Measurements from ENCODE around the gene SNAI3.

The SNAI3 gene

DNA sequence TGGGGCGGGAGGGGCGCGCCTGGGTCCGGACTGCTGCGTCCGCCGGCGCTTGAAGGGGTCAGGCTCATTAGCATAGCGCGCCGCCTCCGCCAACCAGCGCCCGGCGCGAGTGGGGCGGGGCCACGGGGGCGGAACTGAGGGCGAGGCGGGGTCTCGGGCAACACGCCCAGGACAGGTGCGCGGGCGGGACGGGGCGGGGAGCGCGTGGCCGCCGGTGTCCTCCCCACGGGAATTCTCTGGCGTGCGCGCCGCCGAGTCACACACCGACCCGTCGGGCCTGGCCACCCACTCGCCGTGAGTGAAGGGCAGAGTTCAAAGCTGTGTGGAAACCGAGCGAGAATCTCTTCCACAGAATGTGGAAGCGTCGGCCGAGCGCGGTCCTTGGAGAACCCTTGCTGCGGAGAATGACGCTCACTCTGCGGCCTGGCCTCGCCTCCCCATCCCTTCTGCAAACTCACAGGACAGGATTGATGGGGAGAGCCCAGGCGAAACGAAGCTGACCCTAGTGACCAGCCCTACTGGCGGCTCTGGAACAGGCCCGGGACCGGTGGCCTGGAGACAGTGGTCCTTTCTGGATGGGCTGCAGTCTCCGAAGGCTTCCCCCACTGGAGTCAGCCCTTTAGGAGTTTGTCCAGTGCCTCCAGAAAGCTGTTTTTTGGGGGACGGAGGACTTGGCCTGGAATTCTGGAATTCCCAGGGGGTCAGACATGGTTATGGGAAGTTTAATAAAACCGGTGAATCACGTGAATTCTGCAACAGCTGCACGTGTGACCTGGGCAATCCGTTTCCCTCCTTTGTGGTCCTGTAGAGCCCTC is at the start of gene SNAI3:
Gene SNAI3, minus strand, starts transcription at position 69 of the 815 bp plus-strand sequence. CDS start 101 bp downstream, outside the sequence.
- peak; percentile 49 for DNase-seq

DNA sequence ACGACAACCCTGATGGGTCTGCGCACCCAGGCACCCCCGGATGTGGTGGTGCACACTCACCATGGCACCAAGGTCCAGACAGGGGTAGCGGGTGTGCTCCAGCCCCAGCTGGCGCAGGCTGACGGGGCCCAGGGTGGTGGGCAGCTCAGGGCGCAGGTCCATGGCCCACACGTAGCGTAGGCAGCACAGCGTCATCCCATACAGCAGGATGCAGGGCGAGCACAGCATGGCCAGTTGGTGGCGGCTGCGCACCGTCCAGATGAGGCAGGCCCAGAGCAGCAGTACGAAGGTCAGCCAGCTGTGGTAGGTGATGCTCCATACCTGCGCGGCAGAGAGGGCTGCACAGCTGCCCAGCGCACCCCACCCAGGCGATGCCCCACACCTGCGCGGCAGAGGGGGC is 49.8 kb upstream of the SNAI3 start:
- DNase-seq = no peak

DNA sequence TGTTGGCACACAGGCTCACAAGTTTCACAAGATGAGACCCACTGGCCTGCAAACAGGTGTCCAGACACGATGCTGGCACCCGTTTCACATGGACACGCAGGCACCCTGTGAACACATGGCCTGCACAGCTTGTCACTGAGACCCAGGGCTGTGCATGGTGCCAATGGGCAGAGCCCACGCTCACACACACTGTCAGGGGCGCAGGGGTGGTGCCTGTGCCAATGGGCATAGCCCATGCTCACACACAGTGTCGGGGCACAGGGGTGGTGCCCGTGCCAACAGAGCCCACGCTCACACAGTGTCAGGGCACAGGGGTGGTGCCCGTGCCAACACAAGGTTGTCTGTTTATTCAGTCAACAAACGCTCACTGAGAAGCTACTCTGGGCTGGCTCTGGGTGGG is 49.3 kb upstream of the SNAI3 start:
- no peak for DNase-seq

DNA sequence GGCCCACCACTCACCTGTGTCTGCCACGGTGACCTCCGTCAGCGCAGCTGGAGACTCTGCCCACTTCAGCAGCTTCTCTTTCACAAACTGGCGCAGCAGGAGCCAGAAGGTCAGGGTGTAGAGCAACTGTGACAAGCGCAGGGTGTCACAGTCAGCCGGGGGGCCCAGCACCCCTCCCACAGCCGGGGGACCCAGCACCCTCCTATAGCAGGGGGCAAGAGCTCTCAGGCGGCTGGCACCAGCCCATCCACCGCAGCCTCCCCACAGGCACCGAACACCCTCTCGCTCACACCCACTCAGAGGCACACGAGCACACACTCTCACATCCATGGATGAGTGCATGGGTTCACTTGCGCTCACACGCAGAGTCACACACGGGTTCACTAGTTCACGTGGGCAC is 48.8 kb upstream of the SNAI3 start:
- no peak for DNase-seq

DNA sequence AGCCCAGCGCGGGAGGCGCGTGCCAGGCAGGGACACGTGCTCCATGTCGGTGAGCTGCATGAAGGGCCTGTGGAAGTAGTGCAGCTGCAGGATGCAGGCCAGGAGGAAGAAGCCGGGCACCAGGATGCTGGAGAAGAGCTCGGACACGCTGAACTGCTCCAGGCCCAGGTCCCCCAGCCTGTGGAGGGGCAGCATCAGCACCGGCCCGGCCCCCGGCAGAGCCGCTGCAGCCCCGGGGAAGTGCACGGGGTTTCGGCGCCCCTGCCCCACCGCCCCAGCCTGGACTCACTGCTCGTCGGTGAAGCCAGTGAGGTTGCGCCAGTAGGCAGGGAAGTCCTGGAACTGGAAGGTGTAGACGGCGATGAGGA is 48.0 kb upstream of the SNAI3 start:
- no peak for DNase-seq

DNA sequence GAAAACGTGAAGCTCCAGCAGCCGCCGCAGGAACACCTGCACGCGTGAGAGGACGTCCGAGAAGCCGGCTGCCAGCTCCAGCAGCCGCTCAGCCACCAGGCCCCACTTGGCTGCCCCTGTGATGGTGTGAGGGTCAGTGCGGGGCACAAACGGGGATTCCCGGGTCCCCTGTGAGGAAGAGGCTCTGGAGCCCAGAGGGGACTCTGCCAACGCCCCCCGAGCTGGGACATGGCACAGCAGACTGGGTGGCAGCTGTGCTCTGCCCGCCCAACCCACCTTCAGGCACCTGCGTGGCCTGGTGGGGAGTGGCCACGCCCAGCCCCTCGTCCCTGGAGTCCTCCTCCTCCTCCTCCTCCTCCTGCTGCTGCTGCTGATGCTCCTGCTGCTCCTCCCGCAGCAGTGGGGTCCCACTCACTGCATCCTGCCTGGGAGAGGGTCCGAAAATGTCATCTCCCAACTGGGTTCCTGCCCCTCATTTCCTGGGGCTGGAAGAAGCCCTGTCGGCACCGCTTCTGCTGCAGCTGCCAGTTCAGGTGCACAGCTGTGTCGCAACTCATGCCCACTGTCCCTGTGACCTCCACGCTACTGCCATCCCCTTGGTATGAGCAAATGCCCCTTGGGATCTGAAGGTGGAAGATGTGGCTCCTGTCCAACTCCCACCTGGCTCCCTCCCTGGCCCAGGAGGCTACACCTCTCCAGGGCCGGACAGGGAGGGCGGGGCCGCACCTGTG is 47.5 kb upstream of the SNAI3 start:
- no peak for DNase-seq

DNA sequence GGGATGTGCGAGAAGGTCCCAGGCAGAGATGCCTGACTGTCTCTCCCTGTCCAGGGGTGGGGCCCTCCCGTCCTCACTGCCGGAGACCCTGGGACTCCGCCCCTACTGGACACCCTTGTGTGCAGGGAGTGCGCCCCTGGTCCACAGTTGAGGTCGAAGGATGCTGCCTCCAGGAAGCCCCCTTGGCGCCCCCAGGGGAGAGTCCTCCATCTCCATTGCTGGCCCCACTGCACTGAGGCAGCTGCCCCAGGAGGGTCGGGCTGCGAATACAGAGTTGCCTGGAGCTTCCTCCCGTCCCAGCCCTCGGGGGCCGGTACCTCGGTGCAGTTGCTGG is 46.6 kb upstream of the SNAI3 start:
- no peak for DNase-seq

DNA sequence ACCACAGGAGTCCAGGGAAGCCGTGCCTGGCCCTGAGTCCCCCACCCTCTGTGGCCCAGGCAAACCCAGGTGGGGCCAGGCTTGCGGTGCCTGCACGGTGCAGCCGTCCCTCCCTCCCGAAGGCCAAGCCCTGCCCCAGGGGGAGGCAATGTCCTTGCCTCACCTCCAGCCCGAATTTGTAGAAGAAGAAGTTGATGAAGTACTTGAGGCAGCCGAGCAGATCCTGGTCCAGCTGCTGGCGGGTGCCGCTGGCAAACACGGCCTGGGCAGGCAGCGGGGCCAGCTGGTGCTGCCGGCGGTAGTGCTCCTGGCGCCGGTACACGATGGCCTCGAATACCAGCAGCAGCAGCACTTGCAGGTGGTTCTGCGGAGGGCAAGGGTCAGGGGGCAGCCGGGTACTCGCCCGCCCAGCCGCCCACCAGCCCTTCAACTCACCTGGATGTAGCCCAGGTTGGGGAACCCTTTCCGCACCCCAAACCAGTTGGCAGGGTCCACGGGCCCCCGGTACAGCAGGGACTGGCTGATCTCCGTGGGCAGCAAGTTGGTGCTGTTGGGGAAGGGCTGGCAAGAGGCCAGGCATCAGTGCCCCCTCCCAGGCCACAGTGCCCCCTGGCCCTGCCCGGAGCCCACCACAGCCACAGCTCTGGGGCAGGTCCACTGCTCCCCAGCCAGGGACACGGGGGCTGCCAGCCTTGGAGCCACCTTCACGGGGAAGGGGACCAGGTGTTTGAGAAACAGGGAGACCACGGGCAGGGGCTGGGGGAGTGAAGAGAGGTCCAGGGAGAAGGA is 46.1 kb upstream of the SNAI3 start:
- DNase-seq = no peak

DNA sequence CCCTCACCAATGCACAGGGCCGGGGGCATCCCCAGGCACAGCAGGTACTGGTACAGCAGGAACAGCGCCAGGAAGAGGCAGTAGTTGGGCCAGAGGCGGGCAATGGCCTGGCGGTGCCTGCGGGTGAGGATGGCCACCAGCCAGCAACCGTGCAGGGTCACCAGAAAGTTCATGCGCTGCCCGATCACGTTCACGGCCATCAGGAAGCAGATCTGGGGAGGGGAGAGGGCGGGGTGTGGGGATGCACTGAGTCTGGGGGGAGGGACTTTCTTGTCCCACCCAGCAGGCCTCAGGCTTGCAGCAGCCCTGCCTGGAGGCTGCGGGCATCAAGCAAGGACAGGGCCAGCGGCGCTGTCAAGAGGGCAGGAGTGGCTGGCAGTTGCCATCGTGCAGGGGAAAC is 45.4 kb upstream of the SNAI3 start:
- DNase-seq = no peak

DNA sequence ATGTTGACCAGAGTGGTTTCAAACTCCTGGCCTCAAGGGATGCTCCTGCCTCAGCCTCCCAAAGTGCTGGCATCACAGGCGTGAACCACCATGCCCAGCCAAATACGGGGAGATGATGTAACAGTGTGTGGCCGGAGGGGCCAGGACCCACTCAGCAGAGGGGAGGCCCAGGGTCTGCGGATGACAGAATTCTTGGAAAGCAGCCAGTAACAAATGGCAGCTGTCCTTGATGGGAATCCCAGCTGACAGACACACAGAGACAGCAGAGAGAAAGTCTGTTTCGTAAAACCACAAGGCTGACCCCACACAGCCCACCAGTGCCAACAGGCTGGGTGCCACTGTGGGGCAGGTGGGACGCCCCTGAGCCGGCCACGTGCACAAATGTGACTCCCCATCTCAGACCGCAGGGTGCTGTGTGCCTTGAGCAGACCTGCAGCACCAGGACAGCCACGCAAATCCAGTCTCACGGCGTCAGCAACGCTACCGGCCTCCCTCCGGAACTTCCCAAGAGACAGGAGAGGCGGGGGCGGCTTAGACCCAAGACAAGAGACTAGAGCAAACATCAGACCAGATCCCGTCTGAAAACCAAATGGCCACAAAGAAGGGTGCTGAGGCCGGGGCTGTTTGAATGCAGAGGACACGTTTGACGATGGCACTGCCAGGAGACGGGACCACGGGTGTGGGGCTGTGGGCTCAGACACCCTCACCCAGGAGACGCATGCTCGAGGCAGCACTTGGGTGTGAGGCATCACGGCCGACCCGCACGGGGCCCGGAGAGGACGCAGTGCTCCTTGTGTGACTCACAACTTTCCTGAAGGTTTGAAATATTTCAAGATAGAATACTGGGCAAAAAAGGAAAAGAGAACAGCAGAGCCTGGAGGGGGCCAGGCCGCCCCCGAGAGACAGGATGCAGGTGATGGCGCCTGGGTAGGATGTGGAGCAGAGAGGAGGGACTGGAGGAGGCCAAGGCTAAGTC is 44.6 kb upstream of the SNAI3 start:
- DNase-seq = no peak

DNA sequence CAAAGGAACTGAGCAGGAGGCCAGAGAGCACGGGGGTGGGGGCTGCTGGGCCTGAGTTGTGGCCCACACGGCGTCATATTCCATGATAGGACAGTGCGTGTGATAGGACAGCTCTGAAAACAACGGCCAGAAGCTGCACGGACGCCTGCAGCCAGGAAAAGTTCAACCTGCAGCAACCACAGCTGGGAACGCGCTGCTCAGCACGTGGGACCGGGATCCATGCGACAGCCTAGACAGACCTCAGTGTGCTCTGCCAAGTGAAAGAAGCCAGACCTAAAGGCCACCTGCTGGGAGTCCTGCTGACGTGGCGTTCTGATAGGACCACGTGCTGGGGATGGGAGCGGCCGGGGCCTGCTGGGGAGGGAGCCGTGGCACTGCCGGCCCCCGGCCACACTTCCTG is 41.6 kb upstream of the SNAI3 start:
- DNase-seq = no peak

DNA sequence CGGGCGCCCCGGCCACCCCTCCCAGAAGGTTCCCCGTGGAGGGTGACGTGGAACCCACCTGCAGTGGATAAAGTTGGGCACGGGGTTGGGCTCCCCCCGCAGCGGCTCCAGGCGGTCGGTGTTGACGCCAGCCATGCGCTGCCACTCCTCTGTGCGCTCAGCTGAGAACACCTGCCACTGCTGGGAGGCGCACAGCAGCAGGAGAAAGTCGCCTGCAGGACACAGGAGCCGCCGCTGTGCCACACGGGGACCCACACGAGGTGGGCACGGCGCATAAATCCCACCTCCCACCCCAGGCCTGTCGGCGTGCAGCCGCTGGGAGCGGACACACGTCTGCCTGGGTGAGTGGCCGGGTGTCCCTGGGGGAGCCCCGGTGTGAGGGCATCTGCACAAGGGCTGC is 40.7 kb upstream of the SNAI3 start:
- no peak for DNase-seq

DNA sequence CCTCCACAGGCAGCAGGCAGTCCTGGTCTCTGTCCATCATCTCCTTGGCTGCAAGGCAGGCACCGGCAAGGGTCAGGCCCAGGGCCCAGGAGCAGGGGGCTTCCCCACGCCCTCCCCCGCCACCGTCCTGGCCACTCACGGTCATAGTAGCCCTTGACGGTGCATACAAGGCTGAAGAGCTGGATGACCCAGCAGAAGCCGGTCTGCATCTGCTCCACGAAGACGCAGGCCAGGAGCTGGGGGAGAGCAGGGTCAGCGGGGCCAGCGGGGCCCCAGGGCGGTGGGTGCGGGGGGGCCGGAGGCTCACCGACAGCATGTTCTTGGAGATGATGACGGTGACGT is 40.1 kb upstream of the SNAI3 start:
- DNase-seq = no peak

DNA sequence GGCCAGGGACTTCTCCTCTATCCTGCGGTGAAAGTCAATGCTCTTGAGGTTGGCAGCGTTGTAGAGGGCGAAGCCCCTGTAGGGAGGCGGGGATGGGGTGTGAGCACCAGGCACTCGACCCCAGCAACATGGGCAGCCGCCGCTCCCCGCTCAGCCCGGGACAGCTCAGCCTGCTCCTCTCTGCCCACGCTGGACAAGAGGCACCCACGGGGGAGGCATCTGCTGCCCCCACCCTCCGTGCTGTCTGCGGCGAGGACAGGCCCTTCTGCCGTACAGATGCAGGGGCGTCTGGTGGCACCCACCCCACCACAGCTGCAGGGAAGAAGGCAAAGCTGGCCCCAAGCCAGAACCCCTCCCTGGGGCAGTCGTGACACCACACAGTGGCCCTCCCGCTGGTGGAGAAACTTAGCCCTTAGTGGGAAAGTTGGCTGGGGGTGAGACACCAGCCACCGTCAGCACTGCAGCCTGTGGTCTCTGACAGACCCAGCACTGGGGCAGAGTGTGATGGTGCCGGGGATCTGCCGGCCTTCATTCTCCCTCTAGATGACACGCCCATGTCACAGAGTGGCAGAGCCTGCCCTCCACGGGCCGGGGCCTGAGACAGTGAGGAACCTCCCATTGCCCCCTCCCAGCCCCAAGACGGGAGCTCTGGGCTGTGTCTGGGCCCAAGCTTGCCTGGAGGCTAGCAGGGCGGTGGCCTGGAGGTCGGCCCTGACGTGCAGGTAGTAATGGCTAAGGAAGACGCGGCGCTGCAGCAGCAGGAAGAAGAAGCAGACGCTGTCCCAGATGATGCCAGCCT is 39.5 kb upstream of the SNAI3 start:
- no peak for DNase-seq

DNA sequence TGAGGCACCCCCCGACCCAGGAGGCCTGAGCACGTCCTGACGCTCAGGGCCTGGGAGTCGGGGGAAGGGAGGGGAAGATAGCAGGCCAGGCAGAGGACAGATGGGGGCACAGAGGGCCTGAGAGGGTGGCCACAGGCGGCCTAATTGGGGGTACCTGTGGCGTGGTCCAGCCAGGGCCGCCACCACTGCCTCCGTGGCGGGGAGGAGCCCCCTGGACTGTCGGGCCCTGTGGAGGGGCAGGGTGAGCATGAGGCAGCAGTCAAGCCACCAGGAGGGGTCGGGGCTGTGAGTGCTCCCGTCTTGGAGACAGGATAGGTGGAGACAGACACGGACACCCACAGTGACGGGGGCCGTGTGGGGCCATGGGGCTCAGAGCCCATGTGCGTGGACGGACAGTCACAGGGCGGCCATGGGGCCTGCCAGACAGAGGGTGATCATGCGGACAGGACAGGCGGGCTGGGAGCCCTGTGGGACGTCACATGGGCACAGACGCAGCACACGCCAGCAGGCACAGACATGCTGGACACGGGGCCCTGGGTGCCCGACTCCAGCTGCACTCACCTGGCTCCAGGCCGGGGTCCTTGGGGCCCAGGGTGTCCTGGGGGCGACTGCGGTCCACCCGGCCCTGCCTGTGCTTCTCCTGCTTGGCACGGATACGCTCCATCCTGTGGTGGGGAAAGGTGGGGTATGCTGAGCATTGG is 38.7 kb upstream of the SNAI3 start:
- no peak for DNase-seq

DNA sequence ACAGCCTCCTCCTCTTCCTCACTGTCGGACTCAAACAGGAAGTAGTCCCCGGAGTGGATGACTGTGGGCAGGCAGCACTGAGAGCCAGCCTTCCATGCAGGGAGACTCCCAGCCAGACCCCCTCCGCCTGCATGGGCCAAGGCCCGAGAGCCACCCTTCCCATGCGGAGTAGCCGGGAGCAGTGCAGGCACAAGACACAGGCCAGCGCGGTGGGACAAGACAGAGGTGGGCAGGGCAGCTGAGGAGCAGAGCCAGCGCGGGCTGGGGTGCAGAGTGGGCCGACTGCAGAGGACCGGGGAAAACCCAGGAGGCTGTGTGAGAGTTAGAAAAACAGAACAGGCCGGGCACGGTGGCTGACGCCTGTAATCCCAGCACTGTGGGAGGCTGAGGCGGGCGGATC is 37.6 kb upstream of the SNAI3 start:
- DNase-seq = no peak

DNA sequence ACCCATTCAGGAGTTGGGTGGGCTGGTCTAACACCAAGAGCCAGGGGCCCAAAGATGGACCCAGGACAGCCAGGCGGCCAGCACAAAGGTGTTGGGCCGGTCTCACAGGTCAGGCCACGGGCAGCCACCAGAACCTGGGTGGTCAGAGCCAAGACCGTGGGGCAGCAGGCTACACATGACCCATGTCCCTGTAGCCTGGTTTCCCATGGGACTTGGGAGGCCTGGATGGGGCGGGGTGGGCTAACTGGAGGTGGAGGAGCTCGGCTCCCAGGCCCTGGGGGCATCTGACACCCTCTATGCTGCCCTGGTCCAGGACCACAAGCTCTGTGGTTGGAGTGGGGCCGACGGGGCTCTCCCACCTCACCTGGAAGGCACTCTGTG is 37.2 kb upstream of the SNAI3 start:
- DNase-seq = no peak

DNA sequence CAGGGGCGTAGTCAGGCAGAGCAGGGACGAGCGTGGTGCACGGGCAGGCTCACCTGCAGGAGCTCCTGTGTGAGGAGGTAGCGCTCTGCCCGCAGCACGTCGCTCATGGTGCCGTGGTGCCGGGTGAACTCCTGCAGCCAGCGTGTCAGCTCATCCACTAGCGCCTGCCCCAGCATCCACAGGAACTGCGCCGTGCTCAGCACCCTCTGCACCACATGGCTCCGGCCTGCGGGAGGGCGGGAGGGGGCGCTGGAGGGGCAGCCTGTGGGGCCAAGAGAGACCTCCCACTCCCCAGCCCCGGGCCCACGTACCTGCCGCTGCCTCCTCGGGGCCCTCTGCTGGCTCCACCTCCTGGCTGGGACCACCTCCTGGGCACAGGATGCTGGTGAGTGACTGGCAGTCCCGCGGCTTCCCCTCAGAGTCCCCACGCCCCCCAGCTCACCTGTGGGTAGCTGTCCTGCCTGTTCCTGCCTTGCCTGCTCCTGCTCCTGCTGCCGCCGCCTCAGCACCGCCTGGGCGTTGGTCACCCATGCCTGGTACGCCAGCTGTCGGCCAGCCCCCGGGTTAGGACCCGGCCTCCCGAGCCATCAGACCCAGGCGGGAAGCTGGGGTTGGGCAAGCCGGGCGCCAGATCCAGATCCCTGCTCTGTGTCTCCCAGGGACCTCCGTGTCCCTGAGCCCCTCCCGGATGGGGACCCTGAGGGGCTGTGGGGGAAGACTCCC is 36.6 kb upstream of the SNAI3 start:
- DNase-seq = no peak

DNA sequence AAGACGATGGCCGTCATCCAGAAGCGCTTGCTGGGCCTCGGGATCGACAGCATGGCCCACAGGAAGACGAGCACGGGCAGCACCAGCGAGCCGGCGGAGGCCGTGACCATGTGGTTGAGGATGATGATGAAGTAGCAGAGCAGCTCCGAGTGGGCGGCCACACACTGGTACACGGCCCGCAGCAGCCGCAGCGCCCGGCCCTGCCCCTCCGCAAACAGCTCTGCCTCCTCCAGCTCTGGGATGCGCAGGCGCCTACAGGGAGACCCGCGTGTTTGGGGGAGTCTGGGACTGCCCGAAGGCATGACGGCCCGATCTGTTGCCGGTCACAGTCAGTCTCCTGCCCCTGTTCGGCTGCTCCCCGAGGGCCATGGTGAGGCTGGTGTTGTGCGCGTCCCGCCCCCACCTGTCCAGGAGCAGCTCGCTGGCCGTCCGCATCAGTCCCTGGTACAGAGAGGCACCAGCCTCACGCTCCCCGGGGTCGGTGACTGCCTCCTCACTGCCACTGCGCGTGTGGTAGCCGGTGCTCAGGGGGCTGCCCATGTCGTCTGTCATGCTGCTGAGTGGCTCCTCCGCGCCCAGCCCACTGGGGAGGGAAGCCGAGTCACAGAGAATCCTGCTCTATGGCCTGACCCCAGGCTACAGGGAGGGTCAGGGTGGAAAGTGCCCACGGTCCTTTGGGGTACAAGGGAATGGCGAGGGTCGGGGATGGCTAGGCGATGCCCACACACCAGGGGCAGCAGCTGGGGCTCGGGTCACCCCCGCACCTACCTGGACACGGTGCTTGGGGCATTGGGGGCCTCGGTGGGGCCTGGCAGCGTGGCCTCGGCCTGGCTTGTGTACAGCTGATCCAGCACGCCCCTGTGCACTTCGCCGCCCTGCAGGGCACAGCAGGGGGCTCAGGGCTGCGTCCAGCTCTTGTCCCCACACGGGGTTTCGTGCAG is 35.8 kb upstream of the SNAI3 start:
- DNase-seq = no peak

Data from KG1 (cell line).